Activated naive CD8-positive, alpha-beta T cell treated with anti-CD3 and anti-CD28 coated beads, Interleukin-2, amount 10 ng/mL, durations not matched to agents 7 days and 5 days (primary cell): ENCODE data around the gene AOC1. TPM values are rescaled to one million over a fixed set of nuclear protein-coding genes. Genes with fewer than 3 reads are reported as not detected.

Experiments
- ATAC-seq: fragments of 150-1000 bp; cut with Tn5 transposase; one replicate; pipeline ENCODE4 v1.10.0; 2021; ENCODE audit warnings: low read depth, moderate library complexity
- POLR2A ChIA-PET: fragments of 350-600 bp; sonication (Branson Sonifier 250); formaldehyde crosslinking; loops from one replicate; lab custom pipeline; 2021; ENCODE audit warnings: antibody characterized with exemption; lab: Charles Lee
- DNase-seq: peaks from one replicate; pipeline ENCODE4 v3.0.0; 2021
- H3K27ac Mint-ChIP-seq: one replicate; pipeline ENCODE4 v1.8.0; 2022; ENCODE audit warnings: mild to moderate bottlenecking, mixed read lengths
- H3K27me3 Mint-ChIP-seq: one replicate; pipeline ENCODE4 v1.8.0; 2022; ENCODE audit warnings: mild to moderate bottlenecking, moderate library complexity, mixed read lengths
- H3K36me3 Mint-ChIP-seq: one replicate; pipeline ENCODE4 v1.8.0; 2021; ENCODE audit warnings: mild to moderate bottlenecking, mixed read lengths
- H3K4me1 Mint-ChIP-seq: one replicate; pipeline ENCODE4 v1.8.0; 2021; ENCODE audit warnings: mixed read lengths
- H3K4me3 Mint-ChIP-seq: one replicate; pipeline ENCODE4 v1.8.0; 2022; ENCODE audit warnings: mild to moderate bottlenecking, moderate library complexity, mixed read lengths
- H3K9me3 Mint-ChIP-seq: one replicate; pipeline ENCODE4 v1.8.0; 2021; ENCODE audit warnings: mixed read lengths
- total RNA-seq, 2 experiments: library from RNA; stranded (reverse); gene quantifications; one replicate each; pipeline ENCODE4 v1.2.3, GENCODE V29; 2021

The AOC1 gene
- total RNA-seq, 2 experiments from 2014 or later, result not detected

DNA sequence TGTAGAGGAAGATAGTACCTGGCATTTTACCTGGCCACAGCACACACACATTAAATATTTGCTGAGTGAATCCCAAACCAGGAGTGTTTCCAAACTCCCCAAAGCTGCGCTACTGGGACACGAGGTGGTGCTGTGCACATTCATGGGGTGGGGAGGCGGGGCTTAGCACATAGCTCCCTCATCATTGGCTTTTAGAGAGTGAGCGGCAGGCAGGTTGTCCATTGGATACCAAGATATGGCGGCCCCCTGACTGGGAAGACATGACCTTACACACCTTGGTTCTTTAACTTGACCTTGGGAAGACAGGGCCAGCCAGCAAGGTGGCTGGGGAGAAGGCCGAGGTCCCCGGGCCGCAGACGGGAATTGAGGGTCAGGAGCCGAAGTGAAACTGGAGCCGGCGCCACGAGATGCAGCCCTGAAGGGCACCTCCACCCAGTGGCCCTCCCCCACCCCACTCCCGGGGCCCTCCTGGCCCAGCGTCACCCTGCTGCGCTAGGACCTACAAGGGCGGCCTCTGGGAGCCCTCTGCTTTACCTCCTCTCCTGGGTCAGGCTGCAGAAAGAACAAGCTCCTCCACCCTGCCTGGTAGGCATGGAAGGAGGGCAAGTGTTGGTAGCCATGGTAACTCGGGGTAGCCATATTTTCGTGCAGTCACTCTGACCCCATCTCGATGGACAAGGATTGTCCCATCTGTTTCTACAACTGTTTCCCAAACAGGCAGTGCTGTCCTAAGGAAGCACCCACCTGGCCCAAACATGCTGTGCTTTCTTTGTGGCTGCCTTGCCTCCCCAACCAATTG, 27.7 kb upstream of the AOC1 start:
- no peak overlapping the region for H3K27ac Mint-ChIP-seq
- H3K36me3 Mint-ChIP-seq, result no peaks in the 10 kb centered on the region
- ATAC-seq (no peak), DNase-seq (no peak)
- H3K4me3 Mint-ChIP-seq, result no peak overlapping the region
- H3K4me1 Mint-ChIP-seq, result no peaks in the 10 kb centered on the region
- H3K27me3 Mint-ChIP-seq, result peaks cover 35% of the 10 kb centered on the region
- H3K9me3 Mint-ChIP-seq, result peaks cover 2% of the 10 kb centered on the region
- POLR2A ChIA-PET, result no interaction called here

DNA sequence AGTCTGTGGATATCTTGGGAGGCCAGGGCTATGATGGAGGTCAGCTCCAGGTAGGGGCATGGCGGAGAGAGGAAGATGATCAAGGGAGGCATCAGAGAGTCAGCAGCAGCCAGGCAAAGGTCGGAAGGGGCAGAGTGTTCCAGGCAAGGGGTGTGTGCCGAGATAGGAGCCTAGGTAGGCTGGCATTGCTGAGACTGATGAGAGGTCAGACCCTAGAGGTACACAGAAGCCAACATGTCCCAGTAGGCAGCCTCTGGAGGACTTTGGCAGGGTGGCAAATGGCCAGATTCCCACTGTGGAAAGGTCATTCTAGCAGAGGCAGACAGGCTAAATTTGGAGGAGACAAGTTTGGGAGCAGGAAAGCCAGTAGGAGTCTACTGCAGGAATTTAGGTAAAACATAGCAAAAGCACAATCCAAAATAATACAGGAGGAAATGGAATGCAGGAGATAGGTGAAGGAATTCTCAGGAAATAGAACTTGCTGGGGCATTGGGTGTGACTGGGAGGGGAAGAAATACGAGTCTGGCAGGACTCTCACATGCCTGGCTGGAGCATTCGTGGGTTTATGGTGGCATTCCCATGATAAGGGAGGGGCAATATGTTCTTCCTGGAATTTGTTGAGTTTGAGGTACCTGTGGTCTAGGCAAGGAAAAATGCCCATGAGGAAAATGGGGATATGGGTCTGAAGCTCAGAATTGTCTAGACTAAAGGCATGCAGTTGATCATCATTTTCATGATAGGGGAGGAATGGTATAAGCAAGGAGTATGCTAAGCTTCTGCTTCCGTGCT, 26.1 kb upstream of the AOC1 start:
- Mint-ChIP-seq H3K4me1 (no peaks in the 10 kb centered on the region), H3K9me3 (peaks cover 2% of the 10 kb centered on the region), H3K36me3 (no peaks in the 10 kb centered on the region), H3K4me3 (no peak overlapping the region), H3K27me3 (peaks cover 41% of the 10 kb centered on the region), H3K27ac (no peak overlapping the region)
- POLR2A ChIA-PET, result no interaction called here
- ATAC-seq (no peak), DNase-seq (no peak)

DNA sequence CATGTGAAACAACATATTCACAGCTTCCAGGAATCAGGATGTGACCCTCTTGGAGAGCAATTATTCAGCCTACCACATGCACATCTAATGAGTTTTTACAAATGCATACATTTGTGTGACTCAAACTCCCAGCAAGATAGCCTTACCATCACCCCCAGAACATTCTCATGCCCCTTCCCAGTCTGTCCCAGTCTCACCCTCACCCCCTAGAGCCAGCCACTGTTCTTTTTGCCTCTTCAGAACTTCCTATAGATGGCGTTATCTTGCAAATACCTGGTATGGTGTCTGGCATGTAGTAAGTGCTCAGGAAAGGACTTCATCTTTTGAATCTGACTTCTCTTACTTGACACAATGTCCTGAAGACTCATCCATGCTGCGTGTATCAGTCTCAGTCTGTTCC, 23.9 kb upstream of the AOC1 start:
- no peak for ATAC-seq
- H3K4me1 Mint-ChIP-seq, result no peaks in the 10 kb centered on the region
- no peak overlapping the region for H3K27ac Mint-ChIP-seq
- POLR2A ChIA-PET, result no interaction called here
- no peaks in the 10 kb centered on the region for H3K36me3 Mint-ChIP-seq
- no peak overlapping the region for H3K4me3 Mint-ChIP-seq
- peaks cover 37% of the 10 kb centered on the region for H3K27me3 Mint-ChIP-seq
- no peaks in the 10 kb centered on the region for H3K9me3 Mint-ChIP-seq
- DNase-seq, result no peak

DNA sequence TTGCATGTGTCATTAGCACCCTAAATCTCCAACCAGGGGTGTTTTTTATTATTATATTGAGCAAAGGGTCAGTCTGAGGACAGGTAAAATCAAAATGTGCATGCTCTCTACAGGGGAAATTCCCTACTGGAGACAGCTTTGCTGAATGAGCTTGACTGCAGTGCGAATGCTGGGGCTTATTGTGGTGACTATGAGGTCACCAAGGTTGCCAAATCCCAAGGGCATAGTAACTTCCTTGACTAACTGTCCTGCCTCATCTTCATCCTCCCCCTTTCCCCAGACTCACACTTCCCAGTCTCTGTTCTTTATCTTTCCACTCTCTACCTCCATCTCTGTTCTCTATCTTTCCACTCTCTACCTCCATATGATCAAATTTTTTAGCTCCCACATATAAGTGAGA, 22.9 kb upstream of the AOC1 start:
- no peak for ATAC-seq
- H3K4me3 Mint-ChIP-seq, result no peak overlapping the region
- H3K4me1 Mint-ChIP-seq, result no peaks in the 10 kb centered on the region
- H3K36me3 Mint-ChIP-seq, result no peaks in the 10 kb centered on the region
- H3K9me3 Mint-ChIP-seq, result no peaks in the 10 kb centered on the region
- peaks cover 45% of the 10 kb centered on the region for H3K27me3 Mint-ChIP-seq
- no peak for DNase-seq
- POLR2A ChIA-PET, result interaction anchor here (0.6 kb wide), 1 partner anchor 1097 kb away, joined by 3 read pairs; no protein-coding TSS in a partner anchor
- H3K27ac Mint-ChIP-seq, result no peak overlapping the region

DNA sequence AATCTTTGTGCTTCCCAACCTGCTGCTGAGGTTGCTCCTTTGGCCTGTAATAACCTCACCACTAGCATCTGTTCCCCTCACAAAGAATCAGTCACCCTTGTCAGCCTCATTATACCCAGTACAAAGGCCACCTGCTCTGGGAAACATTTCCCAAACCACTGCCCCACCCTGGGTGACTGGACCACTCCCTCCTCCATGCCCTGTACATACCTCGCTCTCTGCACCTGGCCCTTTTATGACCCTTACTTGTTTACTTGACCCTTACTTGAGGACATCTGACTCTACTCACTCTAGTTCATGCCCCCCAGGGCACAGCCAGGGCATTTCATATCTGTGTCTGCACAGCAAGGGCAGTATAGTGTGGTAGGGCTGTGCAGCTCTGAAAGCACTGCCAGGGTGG, 21.4 kb upstream of the AOC1 start:
- H3K36me3 Mint-ChIP-seq, result no peaks in the 10 kb centered on the region

DNA sequence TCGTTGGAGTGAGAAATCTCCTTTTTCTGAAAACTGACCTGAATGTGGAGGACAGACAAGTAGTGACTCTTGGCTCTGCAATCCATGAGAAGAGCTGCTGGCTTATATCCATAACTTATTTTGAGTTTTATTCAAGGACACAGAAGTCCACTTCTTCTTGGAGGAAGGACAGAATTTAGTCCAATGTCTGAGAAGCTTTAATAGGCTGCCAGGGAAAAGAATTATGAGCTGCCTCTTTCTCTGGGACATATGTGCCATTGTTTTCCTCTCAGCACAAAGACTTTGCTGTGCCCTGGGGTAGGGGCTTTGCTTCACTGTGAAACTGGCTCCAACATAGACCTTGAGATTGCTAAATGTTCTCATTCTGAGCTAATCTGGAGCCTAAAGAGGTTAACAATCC, 20.5 kb upstream of the AOC1 start:
- POLR2A ChIA-PET, result no interaction called here
- ATAC-seq, result no peak
- no peak overlapping the region for H3K4me3 Mint-ChIP-seq
- H3K27me3 Mint-ChIP-seq, result peaks cover 41% of the 10 kb centered on the region
- H3K36me3 Mint-ChIP-seq, result no peaks in the 10 kb centered on the region
- no peak overlapping the region for H3K27ac Mint-ChIP-seq
- DNase-seq, result no peak
- no peaks in the 10 kb centered on the region for H3K4me1 Mint-ChIP-seq
- H3K9me3 Mint-ChIP-seq, result no peaks in the 10 kb centered on the region

More for the DNA sequence above, 21.4 kb upstream of the AOC1 start:
- Mint-ChIP-seq H3K27me3 (peaks cover 46% of the 10 kb centered on the region), H3K9me3 (no peaks in the 10 kb centered on the region), H3K4me1 (no peaks in the 10 kb centered on the region), H3K27ac (no peak overlapping the region), H3K4me3 (no peak overlapping the region)
- POLR2A ChIA-PET, result no interaction called here
- ATAC-seq (no peak), DNase-seq (no peak)

DNA sequence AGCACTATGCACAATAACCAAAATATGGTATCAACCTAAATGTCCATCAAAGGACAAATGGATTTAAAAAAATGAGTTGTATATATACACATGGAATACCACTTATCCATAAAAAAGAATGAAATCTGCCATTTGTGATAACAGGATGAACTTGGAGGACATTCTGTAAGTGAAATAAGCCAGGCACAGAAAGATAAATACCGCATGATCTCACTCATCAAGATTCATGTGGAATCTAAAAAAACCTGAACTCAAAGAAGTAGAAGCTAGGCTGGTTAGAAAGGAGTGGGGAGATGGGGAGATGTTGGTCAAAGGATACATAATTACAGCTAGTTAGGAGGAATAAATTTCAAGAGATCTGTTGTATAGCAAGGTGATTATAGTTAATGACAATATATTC, 17.3 kb upstream of the AOC1 start:
- H3K9me3 Mint-ChIP-seq, result no peaks in the 10 kb centered on the region
- peaks cover 27% of the 10 kb centered on the region for H3K27me3 Mint-ChIP-seq
- H3K36me3 Mint-ChIP-seq, result no peaks in the 10 kb centered on the region
- POLR2A ChIA-PET, result no interaction called here
- ATAC-seq (no peak), DNase-seq (no peak)
- H3K4me1 Mint-ChIP-seq, result no peaks in the 10 kb centered on the region
- no peak overlapping the region for H3K27ac Mint-ChIP-seq
- no peak overlapping the region for H3K4me3 Mint-ChIP-seq

DNA sequence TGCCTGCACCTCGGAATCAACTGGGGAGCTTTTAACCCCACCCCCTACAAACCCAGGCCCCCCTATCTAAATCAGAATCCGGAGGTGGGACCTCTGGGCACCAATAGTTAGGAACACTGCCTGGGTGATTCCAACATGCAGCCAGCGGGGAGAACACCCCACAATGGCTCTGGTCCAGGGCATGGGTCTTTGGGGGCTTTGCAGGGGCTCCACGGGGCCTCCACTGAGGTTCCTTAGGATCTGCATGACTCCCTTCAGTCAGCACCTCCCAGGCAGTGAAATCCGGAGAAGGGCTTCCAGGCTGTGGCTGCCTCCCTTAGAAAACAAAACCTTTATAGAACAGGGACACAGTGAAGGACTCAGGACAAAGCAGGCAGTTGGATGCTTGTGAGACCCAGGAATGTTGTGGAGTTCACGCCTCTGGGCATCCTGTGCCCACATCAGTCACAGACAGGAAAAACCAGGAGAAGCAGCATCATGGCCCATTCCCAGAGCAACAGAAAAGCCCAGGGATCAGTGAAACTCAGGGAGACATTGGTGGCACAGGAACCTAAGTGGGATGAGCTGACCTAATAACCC, 16.5 kb upstream of the AOC1 start:
- Mint-ChIP-seq H3K4me1 (no peaks in the 10 kb centered on the region), H3K27me3 (peaks cover 22% of the 10 kb centered on the region), H3K36me3 (no peaks in the 10 kb centered on the region), H3K9me3 (no peaks in the 10 kb centered on the region), H3K4me3 (no peak overlapping the region), H3K27ac (no peak overlapping the region)
- POLR2A ChIA-PET, result no interaction called here
- DNase-seq (no peak), ATAC-seq (no peak)

DNA sequence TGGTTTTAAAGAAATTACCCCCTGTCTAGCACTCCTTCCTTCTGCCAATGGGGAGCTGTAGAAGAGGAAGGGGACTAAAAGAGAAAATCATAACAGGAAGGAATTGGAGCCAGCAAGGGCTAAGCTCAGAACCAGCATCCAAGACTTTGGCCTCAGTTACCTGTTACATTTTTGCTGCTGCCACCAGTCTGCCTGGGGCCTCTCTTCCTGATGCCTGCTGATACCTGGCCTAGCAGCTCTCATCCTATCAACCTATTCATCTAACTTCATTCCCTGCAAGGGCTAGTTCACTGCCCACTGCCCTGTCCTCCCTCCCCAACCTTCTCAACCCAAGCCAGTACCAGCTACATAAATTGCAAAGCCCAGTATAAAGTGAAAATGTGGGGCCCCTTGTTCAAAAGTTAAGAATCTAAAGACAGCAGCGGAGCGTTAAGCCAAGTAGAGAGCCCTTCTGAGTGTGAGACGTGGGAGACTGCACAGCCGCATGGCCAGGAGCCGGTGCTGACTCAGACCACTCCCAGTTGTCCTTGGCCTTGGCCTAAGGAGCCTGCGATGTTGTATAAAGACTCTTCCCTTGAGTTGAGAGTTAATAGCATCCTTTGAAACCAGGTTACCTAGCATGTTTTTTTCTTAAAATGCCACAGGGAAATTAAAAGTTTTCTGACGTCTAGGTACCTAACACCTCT, 13.2 kb upstream of the AOC1 start:
- DNase-seq, result no peak
- Mint-ChIP-seq H3K27ac (no peak overlapping the region), H3K4me1 (no peaks in the 10 kb centered on the region), H3K4me3 (no peak overlapping the region), H3K9me3 (no peaks in the 10 kb centered on the region), H3K36me3 (no peaks in the 10 kb centered on the region), H3K27me3 (peaks cover 6% of the 10 kb centered on the region)
- POLR2A ChIA-PET, result no interaction called here
- no peak for ATAC-seq

DNA sequence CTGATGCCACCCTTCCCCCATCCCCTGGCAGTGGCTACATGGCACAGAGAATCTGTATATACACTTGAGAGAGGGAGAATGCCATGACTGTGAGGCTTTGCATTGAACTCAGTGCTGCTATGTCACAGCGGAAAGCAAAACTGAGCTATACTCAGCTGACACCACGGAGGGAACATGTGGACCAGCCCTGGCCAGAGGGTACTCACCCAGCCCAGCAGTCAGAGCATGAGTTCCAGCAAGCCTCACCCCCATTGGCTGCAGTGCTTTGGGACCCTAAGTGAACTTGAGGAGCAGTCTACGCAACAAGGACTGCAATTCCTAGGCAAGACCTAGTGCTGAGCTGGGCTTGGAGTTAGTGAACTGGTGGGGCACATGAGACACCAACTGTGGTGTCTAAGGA, 10.3 kb upstream of the AOC1 start:
- peaks cover 7% of the 10 kb centered on the region for H3K27me3 Mint-ChIP-seq
- H3K4me3 Mint-ChIP-seq, result no peak overlapping the region
- POLR2A ChIA-PET, result no interaction called here
- ATAC-seq, result no peak
- H3K4me1 Mint-ChIP-seq, result no peaks in the 10 kb centered on the region
- H3K9me3 Mint-ChIP-seq, result no peaks in the 10 kb centered on the region
- no peak overlapping the region for H3K27ac Mint-ChIP-seq
- no peak for DNase-seq
- H3K36me3 Mint-ChIP-seq, result no peaks in the 10 kb centered on the region

DNA sequence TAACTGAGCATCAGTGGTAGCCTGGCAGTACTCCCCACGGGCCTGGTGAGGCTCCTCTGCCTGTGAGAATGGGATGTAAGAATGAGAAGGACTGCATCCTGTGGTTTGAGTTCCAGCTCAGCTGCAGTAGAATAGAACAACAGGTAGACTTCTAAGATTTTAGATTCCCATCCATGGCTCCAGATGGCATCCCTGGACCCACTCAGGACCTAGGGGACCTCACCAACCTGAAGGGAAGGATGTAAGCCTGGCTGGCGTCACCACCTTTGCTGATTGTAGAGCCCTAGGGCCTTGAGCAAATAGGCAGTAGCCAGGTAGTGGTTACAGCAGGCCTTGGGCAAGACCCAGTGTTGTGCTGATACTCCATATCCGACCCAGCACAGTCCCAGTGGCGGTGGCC, 9.6 kb upstream of the AOC1 start:
- Mint-ChIP-seq H3K36me3 (no peaks in the 10 kb centered on the region), H3K4me3 (no peak overlapping the region), H3K9me3 (no peaks in the 10 kb centered on the region), H3K27ac (no peak overlapping the region), H3K27me3 (peaks cover 11% of the 10 kb centered on the region), H3K4me1 (no peaks in the 10 kb centered on the region)
- ATAC-seq (no peak), DNase-seq (no peak)
- POLR2A ChIA-PET, result no interaction called here

DNA sequence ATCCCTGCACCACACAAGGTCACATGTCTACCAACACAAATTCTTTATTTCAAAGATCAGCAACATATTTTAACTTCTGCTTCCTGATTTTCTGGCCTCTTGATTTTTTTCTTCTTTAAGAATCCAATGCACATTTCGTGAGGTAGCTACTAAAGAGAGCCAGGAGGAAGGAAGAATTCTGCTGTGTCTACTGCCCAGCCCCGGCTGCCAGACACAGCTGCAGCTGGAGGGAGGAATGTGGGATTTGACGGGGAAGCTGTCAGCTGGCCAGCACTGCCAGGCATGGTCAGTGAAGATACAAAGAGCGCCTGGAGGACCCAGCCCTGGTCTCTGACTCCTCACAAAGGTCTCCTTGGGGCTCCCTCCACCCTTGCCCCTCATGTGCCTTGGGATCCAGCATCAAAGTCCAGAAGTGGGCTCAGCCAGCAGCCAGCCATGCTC, 6.9 kb upstream of the AOC1 start:
- ATAC-seq, result no peak
- Mint-ChIP-seq H3K4me3 (no peak overlapping the region), H3K27me3 (peaks cover 13% of the 10 kb centered on the region), H3K36me3 (no peaks in the 10 kb centered on the region), H3K4me1 (no peaks in the 10 kb centered on the region), H3K9me3 (no peaks in the 10 kb centered on the region), H3K27ac (no peak overlapping the region)
- no peak for DNase-seq
- POLR2A ChIA-PET, result no interaction called here

DNA sequence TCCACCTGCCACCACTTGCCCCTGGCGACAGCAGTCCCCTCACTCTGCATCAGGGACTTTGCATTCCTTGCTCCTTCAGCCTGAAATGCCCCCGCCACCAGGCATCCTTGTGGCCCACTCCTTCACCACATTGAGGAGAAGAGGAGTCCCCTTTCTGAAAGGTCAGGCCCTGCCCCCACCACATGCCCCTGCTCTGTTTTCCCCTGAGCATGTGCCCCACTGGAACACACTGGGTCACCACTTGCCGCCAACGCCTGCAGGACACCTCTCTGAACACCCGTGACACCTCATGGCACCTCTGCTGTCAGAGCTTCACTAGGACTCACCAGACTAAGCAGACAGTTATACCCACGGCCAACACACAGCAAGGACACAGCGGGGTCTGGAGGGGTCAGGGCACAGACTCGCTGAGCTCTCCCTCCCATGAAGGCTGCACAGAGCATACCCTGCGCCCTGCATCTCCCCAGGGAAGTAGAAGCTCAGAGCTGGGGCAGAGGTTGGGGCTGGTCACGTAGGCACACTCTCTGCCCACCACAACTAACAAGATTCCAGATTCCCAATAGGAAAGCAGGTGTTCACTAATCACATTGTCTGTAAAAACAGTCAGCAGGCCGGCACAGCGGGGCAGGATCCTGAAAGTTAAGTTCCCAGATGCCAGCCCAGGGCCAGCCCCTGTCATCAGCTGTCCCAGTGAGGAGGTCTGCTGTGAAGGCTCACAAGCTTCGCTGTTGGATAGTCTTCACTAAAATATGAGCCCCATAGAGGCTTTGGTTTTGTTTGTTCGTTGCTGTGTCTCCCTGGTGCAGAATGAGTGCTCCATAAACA, 5.8 kb upstream of the AOC1 start:
- ATAC-seq (no peak), DNase-seq (no peak)
- Mint-ChIP-seq H3K27me3 (peaks cover 20% of the 10 kb centered on the region), H3K36me3 (no peaks in the 10 kb centered on the region), H3K27ac (no peak overlapping the region), H3K4me3 (no peak overlapping the region), H3K4me1 (no peaks in the 10 kb centered on the region), H3K9me3 (no peaks in the 10 kb centered on the region)
- POLR2A ChIA-PET, result no interaction called here
